T-helper 2 cell treated with Interferon-gamma antibody and Interleukin-4, amounts not matched to agents 5 μg/mL and 100 μg/mL, for 36 hours (primary cell): ENCODE results near the gene SAFB2.
A peak's percentile ranks its signal among the peaks of the same experiment; 100 is the strongest.

Experiments used
- DNase-seq: peaks from one replicate; pipeline ENCODE4 v3.0.0; 2021; ENCODE audit warnings: low spot score
- H3K27ac Mint-ChIP-seq: one replicate; pipeline ENCODE4 v1.8.0; 2021; ENCODE audit warnings: mild to moderate bottlenecking, mixed read lengths
- H3K27me3 Mint-ChIP-seq: one replicate; pipeline ENCODE4 v1.8.0; 2021; ENCODE audit warnings: low read depth, mixed read lengths
- H3K36me3 Mint-ChIP-seq: one replicate; pipeline ENCODE4 v1.8.0; 2021; ENCODE audit warnings: low read depth, mixed read lengths
- H3K4me1 Mint-ChIP-seq: one replicate; pipeline ENCODE4 v1.8.0; 2021; ENCODE audit warnings: low read depth, mixed read lengths
- H3K4me3 Mint-ChIP-seq: one replicate; pipeline ENCODE4 v1.8.0; 2022; ENCODE audit warnings: mild to moderate bottlenecking, moderate library complexity, mixed read lengths
- H3K9me3 Mint-ChIP-seq: one replicate; pipeline ENCODE4 v1.8.0; 2021; ENCODE audit warnings: mixed read lengths

Gene SAFB2

DNA sequence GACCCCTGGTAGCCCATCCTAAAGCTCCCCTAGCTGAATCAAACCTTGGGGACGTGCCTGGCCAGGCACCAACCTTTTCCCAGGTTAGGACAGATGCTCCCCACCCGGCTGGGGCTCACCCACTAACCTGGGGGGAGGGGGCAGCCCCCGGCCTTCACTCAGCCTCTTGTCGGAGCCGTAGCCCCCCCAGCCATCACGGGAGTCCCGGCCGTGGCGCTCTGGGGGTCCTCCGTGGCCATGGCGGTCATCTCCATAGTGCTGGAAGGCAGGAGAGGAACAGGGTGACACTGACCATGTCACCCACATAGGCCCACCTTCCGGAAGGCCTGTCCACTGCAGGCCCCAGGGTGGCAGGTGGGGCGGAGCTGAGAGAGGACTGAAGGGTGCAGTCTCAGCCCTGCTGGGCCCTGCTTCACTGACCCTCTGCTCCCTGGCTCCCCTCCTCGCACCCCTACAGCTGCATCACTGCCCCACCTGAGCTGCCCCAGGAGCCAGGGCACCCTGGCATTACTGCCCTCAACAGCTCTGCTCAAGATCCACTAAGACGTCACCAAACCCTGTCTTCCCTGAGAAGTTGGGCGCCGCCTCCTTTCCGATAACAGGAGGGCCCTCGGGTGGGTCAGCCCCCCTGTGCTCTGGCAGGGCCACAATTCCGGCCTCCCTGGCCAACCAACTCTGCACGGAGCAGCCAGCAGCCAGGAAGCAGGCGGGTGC is 32.3 kb downstream of the SAFB2 start:
- H3K27ac Mint-ChIP-seq = no peak overlapping the region
- DNase-seq = no peak
- no peak overlapping the region for H3K4me3 Mint-ChIP-seq
- H3K27me3 Mint-ChIP-seq = no peaks in the 10 kb centered on the region
- H3K36me3 Mint-ChIP-seq = peaks cover 62% of the 10 kb centered on the region
- H3K4me1 Mint-ChIP-seq = peaks cover 5% of the 10 kb centered on the region
- H3K9me3 Mint-ChIP-seq = no peaks in the 10 kb centered on the region

- H3K36me3 Mint-ChIP-seq = peaks cover 55% of the 10 kb centered on the region
- H3K4me1 Mint-ChIP-seq = peaks cover 4% of the 10 kb centered on the region
- H3K4me3 Mint-ChIP-seq = no peak overlapping the region
- no peaks in the 10 kb centered on the region for H3K9me3 Mint-ChIP-seq
- no peak for DNase-seq
- no peaks in the 10 kb centered on the region for H3K27me3 Mint-ChIP-seq
- H3K27ac Mint-ChIP-seq = no peak overlapping the region
Observed at GRCh38 chr19:5588906-5589676, 33.5 kb downstream of the SAFB2 start.

- Mint-ChIP-seq H3K27me3 (no peaks in the 10 kb centered on the region), H3K36me3 (peaks cover 53% of the 10 kb centered on the region), H3K4me3 (no peak overlapping the region), H3K9me3 (no peaks in the 10 kb centered on the region), H3K27ac (no peak overlapping the region), H3K4me1 (peaks cover 4% of the 10 kb centered on the region)
- no peak for DNase-seq
Observed at GRCh38 chr19:5588441-5588840, 34.1 kb downstream of the SAFB2 start.

GRCh38 chr19:5587661-5588060 is 34.9 kb downstream of the SAFB2 start:
- H3K9me3 Mint-ChIP-seq = no peaks in the 10 kb centered on the region
- H3K4me1 Mint-ChIP-seq = peaks cover 4% of the 10 kb centered on the region
- peaks cover 45% of the 10 kb centered on the region for H3K36me3 Mint-ChIP-seq
- no peak overlapping the region for H3K4me3 Mint-ChIP-seq
- no peak overlapping the region for H3K27ac Mint-ChIP-seq
- DNase-seq = no peak
- no peaks in the 10 kb centered on the region for H3K27me3 Mint-ChIP-seq

- DNase-seq = no peak
- H3K9me3 Mint-ChIP-seq = no peaks in the 10 kb centered on the region
- H3K4me3 Mint-ChIP-seq = no peak overlapping the region
- H3K4me1 Mint-ChIP-seq = peaks cover 4% of the 10 kb centered on the region
- no peak overlapping the region for H3K27ac Mint-ChIP-seq
- peaks cover 40% of the 10 kb centered on the region for H3K36me3 Mint-ChIP-seq
- H3K27me3 Mint-ChIP-seq = no peaks in the 10 kb centered on the region
Observed at GRCh38 chr19:5587071-5587455, 35.5 kb downstream of the SAFB2 start.

DNA sequence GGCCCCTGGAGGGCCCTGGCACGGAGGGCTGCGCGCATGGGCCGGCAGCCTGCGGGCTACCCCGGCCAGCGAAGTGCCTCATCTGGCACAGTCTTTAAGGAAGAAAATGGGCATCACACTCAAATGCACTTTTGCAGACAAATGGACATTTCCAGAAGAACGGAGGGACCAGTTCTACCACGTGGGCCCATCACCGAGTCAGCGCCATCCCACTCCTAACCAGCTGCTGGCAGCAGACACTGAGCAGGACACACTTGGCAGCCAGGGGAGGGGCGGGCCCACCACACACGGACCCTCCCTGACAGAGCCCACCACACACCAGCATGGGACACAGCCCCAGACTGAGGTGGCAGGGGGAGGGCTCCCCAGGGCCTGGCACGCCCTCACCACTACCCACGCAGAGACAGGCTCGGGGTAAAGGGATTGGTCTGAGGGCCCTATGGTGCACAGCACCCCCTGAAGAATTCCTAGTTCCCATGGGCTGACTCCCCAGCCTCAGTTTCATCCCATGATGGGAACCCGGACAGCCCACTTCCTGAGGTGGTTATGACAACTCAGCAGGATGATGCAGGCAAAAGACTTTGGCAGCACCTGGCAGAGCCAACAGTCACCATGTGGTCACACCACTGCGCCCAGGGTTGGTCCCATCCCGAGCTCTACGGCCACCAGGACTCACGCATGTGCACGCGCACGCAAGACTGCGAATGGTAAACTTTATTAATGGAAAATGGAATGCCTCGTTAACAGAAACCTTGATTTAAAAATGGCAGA is 36.1 kb downstream of the SAFB2 start:
- H3K4me1 Mint-ChIP-seq = peaks cover 4% of the 10 kb centered on the region
- peaks cover 34% of the 10 kb centered on the region for H3K36me3 Mint-ChIP-seq
- no peaks in the 10 kb centered on the region for H3K9me3 Mint-ChIP-seq
- no peaks in the 10 kb centered on the region for H3K27me3 Mint-ChIP-seq
- no peak for DNase-seq
- H3K27ac Mint-ChIP-seq = no peak overlapping the region
- H3K4me3 Mint-ChIP-seq = no peak overlapping the region

DNA sequence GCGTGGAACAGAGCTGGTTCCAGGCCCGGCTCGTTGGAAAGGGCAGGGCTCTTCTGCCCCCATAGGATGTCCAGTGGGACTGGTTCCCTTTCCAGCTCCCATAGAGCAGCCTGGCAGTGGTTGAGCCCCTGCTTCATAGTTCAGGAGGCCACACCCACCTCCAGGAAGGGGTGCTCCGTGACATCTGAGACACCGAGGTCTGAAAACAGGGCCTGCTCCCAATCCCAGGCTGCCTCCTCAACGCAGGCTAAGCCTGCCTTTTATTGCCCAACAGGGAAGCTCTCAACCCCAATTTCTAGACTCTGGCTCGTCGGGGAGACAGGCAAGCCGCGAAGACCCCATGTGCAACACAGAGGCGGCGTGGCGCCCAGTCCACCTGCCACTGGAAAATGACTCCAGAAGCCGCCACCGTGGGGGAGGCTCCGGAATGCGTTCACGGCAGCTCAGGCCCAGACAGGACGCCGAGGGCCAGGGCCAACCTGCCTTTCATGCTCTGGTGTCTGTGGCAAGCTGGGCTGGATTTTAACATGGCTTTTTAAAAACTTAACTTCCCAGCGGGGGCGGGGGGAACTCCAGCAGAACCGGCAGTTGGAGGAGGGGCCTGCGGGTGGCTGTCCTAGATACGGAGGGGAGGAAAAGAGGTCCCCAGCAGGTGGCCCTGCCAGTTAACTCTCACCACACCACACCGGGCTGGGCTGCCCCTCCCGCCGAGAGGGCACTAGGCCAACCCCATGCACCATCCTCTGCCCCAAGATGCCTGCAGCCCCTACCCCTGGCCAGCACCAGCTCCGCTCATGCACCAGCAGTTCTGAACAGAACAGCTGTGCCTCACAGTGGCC is 36.9 kb downstream of the SAFB2 start:
- Mint-ChIP-seq H3K36me3 (peaks cover 30% of the 10 kb centered on the region), H3K4me3 (no peak overlapping the region), H3K9me3 (no peaks in the 10 kb centered on the region), H3K27ac (peak overlapping the region; percentile 49), H3K27me3 (no peaks in the 10 kb centered on the region), H3K4me1 (peaks cover 4% of the 10 kb centered on the region)
- peak; percentile 52 for DNase-seq

DNA sequence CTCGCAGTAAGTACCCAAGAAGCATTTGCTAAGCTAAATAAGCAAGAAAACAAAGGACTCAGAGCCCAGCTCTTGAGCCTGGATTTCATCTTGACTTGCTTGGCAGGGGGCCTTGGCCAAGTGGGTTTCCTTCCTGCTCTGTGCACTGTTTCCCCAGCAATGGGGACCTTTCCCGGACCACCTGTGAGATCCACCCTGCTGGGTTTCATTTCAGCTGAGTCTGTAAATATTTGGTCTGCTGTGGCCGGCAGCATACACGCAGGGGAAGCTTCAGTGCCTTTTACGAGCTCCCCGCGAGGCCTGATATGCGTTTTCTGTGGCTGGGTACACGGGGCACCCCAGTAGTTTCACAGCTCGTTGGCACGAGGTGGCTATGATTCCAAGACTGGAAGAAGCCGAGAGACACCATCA is 42.4 kb downstream of the SAFB2 start:
- H3K27me3 Mint-ChIP-seq = no peaks in the 10 kb centered on the region
- H3K4me1 Mint-ChIP-seq = peaks cover 5% of the 10 kb centered on the region
- H3K27ac Mint-ChIP-seq = no peak overlapping the region
- no peak for DNase-seq
- no peak overlapping the region for H3K4me3 Mint-ChIP-seq
- no peaks in the 10 kb centered on the region for H3K9me3 Mint-ChIP-seq
- H3K36me3 Mint-ChIP-seq = no peaks in the 10 kb centered on the region

GRCh38 chr19:5579697-5580096 is 42.9 kb downstream of the SAFB2 start:
- H3K4me3 Mint-ChIP-seq = no peak overlapping the region
- DNase-seq = no peak
- no peaks in the 10 kb centered on the region for H3K36me3 Mint-ChIP-seq
- H3K4me1 Mint-ChIP-seq = peaks cover 5% of the 10 kb centered on the region
- no peak overlapping the region for H3K27ac Mint-ChIP-seq
- H3K27me3 Mint-ChIP-seq = no peaks in the 10 kb centered on the region
- H3K9me3 Mint-ChIP-seq = no peaks in the 10 kb centered on the region

DNA sequence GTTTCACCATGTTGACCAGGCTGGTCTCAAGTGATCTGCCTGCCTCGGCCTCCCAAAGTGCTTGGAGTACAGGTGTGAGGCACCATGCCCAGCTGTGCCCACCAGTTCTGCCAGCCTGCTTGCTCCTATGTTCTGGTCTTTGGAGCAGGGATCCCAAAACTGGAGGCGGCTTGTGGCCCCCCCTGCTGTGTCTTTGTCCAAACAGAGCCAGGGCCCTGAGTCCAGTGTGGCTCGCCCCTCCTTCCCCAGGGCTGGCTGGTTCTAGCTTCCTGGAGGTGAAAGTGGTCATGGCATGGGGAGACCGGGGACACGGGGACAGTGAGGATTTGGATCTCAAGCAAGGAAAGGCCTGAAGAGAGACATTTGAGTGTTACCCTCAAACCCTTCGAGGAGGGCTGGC is 43.3 kb downstream of the SAFB2 start:
- Mint-ChIP-seq H3K27ac (no peak overlapping the region), H3K27me3 (no peaks in the 10 kb centered on the region), H3K4me1 (peaks cover 5% of the 10 kb centered on the region), H3K36me3 (no peaks in the 10 kb centered on the region), H3K4me3 (no peak overlapping the region), H3K9me3 (no peaks in the 10 kb centered on the region)
- DNase-seq = no peak

- Mint-ChIP-seq H3K36me3 (no peaks in the 10 kb centered on the region), H3K4me1 (peaks cover 5% of the 10 kb centered on the region), H3K4me3 (no peak overlapping the region), H3K9me3 (no peaks in the 10 kb centered on the region), H3K27ac (no peak overlapping the region), H3K27me3 (no peaks in the 10 kb centered on the region)
- peak; percentile 57 for DNase-seq
Observed at GRCh38 chr19:5578097-5578846, 44.3 kb downstream of the SAFB2 start.

DNA sequence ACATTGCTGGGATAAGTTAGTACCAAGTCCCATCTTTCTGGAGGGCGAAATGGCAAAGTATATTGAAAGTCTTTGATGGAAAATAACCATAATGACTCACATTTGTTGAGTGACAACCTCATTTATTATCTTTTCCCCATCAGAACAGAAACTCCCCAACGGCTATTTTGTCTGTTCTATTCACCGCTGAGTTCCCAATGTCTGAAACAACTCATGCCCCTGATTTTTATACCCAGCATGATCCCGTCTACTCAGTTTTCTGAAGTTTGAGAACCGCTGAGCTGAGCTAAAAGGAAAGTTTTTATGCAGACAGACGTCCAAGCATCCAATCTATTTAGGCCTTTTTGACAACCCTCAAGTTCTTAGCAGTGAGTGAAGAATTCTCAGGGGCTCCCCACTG is 47.0 kb downstream of the SAFB2 start:
- no peak for DNase-seq
- Mint-ChIP-seq H3K27me3 (no peaks in the 10 kb centered on the region), H3K9me3 (no peaks in the 10 kb centered on the region), H3K4me3 (no peak overlapping the region), H3K27ac (no peak overlapping the region), H3K36me3 (no peaks in the 10 kb centered on the region), H3K4me1 (peaks cover 5% of the 10 kb centered on the region)
